GM12875 (cell line): Measurements from ENCODE around the gene TEX19.

Experiments
- H3K4me3 ChIP-seq: one replicate; pipeline ENCODE4 v1.5.1; 2011; ENCODE audit warnings: low read depth, low read length, control low read depth
- CTCF ChIP-seq: IDR thresholded peaks from 2 replicates; pipeline ENCODE4 v1.5.1; 2011; ENCODE audit warnings: low read depth, mild to moderate bottlenecking, control low read depth, inconsistent platforms, low read length, moderate library complexity, borderline replicate concordance; ENCODE audit not compliant: insufficient read depth

Gene TEX19

GRCh38 chr17:82358465-82359350 is at the start of gene TEX19:
TSS of gene TEX19 (plus strand) at chr17:82359247. CDS start at chr17:82362151, 2,904 bp downstream.
- TF ChIP-seq CTCF, result no peak
- no peak within 1 kb of the TSS for H3K4me3 ChIP-seq

DNA sequence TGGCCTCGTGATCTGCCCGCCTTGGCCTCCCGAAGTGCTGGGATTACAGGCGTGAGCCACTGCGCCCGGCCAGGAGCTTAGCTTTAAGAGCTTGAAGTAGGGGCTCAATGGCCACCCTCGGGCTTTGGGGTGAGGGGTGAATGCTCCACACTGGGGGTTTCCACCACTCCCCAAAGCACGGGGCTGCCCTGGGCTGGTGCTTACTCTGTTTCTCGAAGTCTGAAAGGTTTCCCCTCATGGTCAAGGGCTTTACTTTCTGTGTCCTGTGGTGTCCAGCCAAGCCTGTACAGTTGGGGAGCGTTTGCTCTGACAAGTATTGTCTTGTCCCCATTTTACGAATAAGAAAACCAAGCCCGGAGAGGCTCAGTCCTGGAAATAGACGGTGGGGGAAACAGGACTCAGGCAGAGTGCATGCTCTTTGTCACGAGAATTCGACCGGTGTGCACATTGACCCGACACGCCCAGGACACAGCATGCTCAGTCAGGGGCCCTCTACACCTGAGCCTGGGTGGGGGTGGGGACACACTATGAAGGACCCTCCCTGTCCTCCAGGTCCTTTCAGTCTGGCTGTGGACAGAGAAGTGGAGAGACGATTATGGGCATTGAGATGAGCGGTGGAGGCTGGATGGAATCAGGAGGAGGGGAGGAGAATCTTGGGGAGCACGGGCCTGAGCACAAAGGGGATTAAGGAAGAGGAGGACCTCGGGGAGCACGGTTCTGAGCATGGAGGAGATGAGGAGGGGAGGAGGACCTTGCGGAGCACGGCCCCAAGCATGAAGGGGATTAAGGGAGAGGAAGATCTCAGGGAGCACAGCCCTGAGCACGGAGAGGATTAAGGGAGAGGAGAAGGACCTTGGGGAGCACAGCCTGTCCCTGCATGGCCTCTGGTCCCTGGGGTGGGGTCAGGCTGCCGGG is 49.1 kb upstream of the TEX19 start:
- no peak overlapping the region for H3K4me3 ChIP-seq
- no peak for TF ChIP-seq CTCF

DNA sequence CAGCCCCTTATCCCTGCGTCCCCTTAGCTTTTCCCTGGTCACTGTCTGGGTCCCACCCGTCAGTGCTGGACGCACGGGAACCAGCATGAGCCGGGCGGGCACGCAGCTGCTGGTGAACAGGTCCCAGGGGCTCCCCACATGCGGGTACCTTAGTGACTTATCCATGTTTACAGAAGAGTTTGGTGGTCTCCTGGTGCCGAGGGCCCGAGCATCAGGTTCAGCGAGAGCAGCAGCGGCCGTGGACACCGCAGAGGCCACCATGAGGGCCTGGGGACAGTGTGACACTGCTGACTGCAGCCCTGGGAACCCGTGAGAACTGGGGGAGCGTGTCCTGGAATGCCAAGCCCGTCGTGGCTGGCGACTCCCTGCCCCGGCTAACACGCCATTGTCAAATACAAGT is 48.2 kb upstream of the TEX19 start:
- no peak for TF ChIP-seq CTCF
- no peak overlapping the region for H3K4me3 ChIP-seq

DNA sequence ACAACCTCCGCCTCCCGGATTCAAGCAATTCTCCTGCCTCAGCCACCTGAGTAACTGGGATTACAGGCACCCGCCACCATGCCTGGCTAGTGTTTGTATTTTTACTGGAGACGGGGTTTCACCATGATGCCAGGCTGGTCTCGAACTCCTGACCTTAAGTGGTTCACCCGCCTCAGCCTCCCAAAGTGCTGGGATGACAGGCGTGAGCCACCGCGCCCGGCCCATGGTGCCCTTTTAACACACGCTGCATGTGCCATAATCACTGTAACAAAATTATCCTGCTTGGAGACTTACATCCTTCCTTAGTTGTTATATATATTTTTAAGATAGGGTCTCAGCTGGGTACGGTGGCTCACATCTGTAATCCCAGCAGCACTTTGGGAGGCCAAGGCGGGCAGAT is 47.1 kb upstream of the TEX19 start:
- TF ChIP-seq CTCF, result no peak
- no peak overlapping the region for H3K4me3 ChIP-seq

DNA sequence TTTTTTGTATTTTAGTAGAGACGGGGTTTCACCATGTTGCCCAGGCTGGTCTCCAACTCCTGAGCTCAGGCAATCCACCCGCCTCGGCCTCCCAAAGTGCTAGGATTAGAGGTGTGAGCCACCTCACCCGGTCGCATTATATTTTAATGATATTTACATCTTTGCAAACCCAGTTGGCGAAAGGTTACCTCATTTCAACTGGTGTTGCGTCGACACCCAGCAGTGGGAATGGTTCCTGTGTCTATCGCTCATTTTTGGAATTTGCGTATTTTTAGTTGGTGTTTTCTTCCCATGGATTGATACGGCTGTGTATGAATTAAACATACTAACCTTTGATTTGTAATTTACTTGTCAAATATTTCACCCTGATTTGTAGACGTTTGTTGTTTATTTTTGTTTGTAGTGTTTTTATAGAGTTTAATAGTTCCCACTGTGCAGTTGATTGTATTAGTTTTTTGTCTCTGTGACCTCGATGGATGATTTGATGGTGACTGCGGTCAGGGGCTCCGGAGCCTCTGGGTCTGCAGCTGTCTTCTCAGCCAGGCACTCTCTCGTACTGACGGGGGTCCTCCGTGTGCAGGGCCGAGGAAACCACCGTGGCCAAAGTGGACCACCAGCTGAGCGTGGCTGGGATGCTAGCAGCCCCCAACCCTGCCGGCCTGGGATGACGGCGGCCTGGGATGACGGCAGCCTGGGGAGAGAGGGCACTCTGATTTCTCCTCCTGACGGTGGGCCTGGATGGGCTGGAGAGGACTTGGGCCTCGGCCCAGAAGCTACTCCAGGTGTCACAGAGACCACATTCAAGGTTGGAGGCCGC is 45.6 kb upstream of the TEX19 start:
- TF ChIP-seq CTCF, result no peak
- no peak overlapping the region for H3K4me3 ChIP-seq

DNA sequence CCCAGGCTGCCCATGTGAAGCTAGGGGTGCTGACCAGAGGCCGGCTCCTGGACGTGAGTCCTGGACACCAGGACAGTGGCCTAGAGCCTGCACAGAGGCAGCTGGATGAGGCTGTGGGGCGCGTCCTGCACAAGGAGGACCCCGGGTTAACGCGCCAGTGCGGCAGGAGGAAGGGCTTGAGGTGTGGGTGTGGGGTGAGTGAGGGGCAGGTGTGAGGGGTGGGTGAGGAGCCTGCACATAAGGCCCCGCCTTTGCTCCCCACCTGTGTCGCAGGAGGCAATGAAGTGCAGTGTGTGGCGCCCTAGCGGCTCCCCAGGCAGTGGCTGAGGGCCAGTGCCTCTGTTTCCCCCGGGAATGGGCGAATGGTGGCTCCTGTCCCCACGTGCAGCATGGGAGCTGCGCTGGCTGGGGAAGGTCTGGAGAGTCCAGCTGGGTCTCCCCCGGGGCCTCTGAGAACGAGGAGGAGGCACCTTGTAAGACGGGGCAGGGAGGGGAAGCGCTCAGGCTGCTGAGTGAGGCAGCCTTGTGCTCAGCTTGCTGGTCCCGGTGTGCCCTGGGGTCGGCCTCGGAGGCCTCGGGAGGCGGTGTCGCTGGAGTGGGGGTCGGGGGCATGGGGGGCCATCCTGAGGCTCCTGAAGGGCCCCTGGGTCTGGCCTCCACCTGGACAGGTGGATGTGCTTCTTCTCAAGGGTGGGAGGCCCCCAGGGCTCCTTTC is 44.9 kb upstream of the TEX19 start:
- no peak for TF ChIP-seq CTCF
- no peak overlapping the region for H3K4me3 ChIP-seq
